SK-N-SH (cell line): ENCODE data around the gene SHTN1. TPM values are rescaled to one million over a fixed set of nuclear protein-coding genes. Genes with fewer than 3 reads are reported as not detected.

Experiments
- CTCF ChIA-PET: fragments of 300-600, 350-600 bp; formaldehyde crosslinking; extraction: SDS; loops from one replicate; lab custom pipeline; 2021; lab: Yijun Ruan, JAX
- POLR2A ChIA-PET: fragments of 350-600 bp; sonication (Branson Sonifier 250); formaldehyde crosslinking; extraction: SDS; loops from one replicate; lab custom pipeline; 2020; ENCODE audit warnings: antibody characterized with exemption, inconsistent platforms; lab: Yijun Ruan, JAX
- DNase-seq: peaks from one replicate; pipeline ENCODE4 v3.0.0; 2012
- H2AFZ ChIP-seq: fragments of 200-600 bp; sonication (generic); 2 replicates; pipeline ENCODE4 v1.8.1; 2016; ENCODE audit warnings: antibody characterized with exemption, mild to moderate bottlenecking, low read depth
- H3F3A ChIP-seq: fragments of 200-600 bp; sonication (generic); replicated peaks from 2 replicates; pipeline ENCODE3; 2016; ENCODE audit warnings: antibody characterized with exemption, mild to moderate bottlenecking; ENCODE audit not compliant: insufficient read depth
- H3K27ac ChIP-seq, 2 experiments: fragments of 200-500 bp in 1 of 2; fragments of 200-600 bp in 1 of 2; sonication (Bioruptor generic) in 1 of 2; sonication (generic), shearing (Covaris generic) in 1 of 2; 2 replicates each; pipeline versions ENCODE4 v1.5.1 to v1.6.1; 2014 to 2016; ENCODE audit warnings: low read depth in 2 of 2, inconsistent platforms in 1 of 2, low read length in 1 of 2, mild to moderate bottlenecking in 1 of 2, mixed read lengths in 1 of 2
- H3K27me3 ChIP-seq: fragments of 200-600 bp; sonication (generic), shearing (Covaris generic); 2 replicates; pipeline ENCODE4 v1.6.1; 2016; ENCODE audit warnings: mixed run types; ENCODE audit not compliant: insufficient read depth
- H3K36me3 ChIP-seq, 2 experiments: fragments of 200-500 bp in 1 of 2; fragments of 200-600 bp in 1 of 2; sonication (Bioruptor generic) in 1 of 2; sonication (generic) in 1 of 2; replicated peaks in 1 of 2; 2 replicates each; pipeline versions ENCODE3 to v1.5.1; 2014 to 2016; ENCODE audit warnings: low read length in 1 of 2, mild to moderate bottlenecking in 1 of 2; ENCODE audit not compliant: insufficient read depth in 2 of 2, control insufficient read depth in 1 of 2
- H3K4me1 ChIP-seq, 2 experiments: fragments of 200-500 bp in 1 of 2; fragments of 200-600 bp in 1 of 2; sonication (Bioruptor generic) in 1 of 2; sonication (generic), shearing (Covaris generic) in 1 of 2; 2 replicates each; pipeline versions ENCODE4 v1.5.1 to v1.6.1; 2014 to 2016; ENCODE audit warnings: low read depth in 1 of 2, low read length in 1 of 2, mixed run types in 1 of 2; ENCODE audit not compliant: insufficient read depth in 2 of 2, control insufficient read depth in 1 of 2
- H3K4me2 ChIP-seq: fragments of 200-600 bp; sonication (generic), shearing (Covaris generic); 2 replicates; pipeline ENCODE4 v1.6.1; 2017; ENCODE audit warnings: mixed run types
- H3K4me3 ChIP-seq, 2 experiments: fragments of 200-500 bp in 1 of 2; fragments of 200-600 bp in 1 of 2; sonication (Bioruptor generic) in 1 of 2; sonication (generic), shearing (Covaris generic) in 1 of 2; 2 replicates each; pipeline versions ENCODE4 v1.5.1 to v1.8.1; 2014 to 2016; ENCODE audit warnings: low read depth in 2 of 2, inconsistent platforms in 1 of 2, low read length in 1 of 2, mild to moderate bottlenecking in 1 of 2, mixed read lengths in 1 of 2, moderate library complexity in 1 of 2
- H3K79me2 ChIP-seq: fragments of 200-600 bp; sonication (generic); 2 replicates; pipeline ENCODE4 v1.8.1; 2017; ENCODE audit warnings: mild to moderate bottlenecking; ENCODE audit not compliant: insufficient read depth
- H3K9ac ChIP-seq: fragments of 200-600 bp; sonication (generic); 2 replicates; pipeline ENCODE4 v1.6.1; 2017; ENCODE audit warnings: mixed run types
- H3K9me2 ChIP-seq: fragments of 200-600 bp; sonication (generic); 2 replicates; pipeline ENCODE4 v1.6.1; 2017; ENCODE audit warnings: mixed run types
- H3K9me3 ChIP-seq: fragments of 200-600 bp; sonication (generic); 2 replicates; pipeline ENCODE4 v1.6.1; 2017; ENCODE audit warnings: mixed run types, mild to moderate bottlenecking, moderate library complexity
- H4K20me1 ChIP-seq: fragments of 200-600 bp; sonication (generic); 2 replicates; pipeline ENCODE4 v1.6.1; 2017; ENCODE audit warnings: mild to moderate bottlenecking, mixed run types; ENCODE audit not compliant: insufficient read depth
- CHD2 ChIP-seq: fragments of 150-350 bp; IDR thresholded peaks from 2 replicates; pipeline ENCODE4 v1.6.1; 2018; ENCODE audit warnings: low read length; ENCODE audit not compliant: partially characterized antibody
- ELF1 ChIP-seq: IDR thresholded peaks from 2 replicates; pipeline ENCODE4 v1.4.0; 2012
- EP300 ChIP-seq, 2 experiments: IDR thresholded peaks; 2 replicates each; pipeline versions ENCODE4 v1.4.0 to v1.6.1; 2012; ENCODE audit warnings: borderline replicate concordance in 1 of 2, low read depth in 1 of 2, low read length in 1 of 2
- JUND ChIP-seq: IDR thresholded peaks from 2 replicates; pipeline ENCODE4 v1.4.0; 2012
- MAX ChIP-seq: IDR thresholded peaks from 2 replicates; pipeline ENCODE4 v1.4.0; 2012; ENCODE audit warnings: low read depth
- NFIC ChIP-seq: IDR thresholded peaks from 2 replicates; pipeline ENCODE4 v1.4.0; 2012; ENCODE audit warnings: borderline replicate concordance
- PBX3 ChIP-seq: IDR thresholded peaks from 2 replicates; pipeline ENCODE4; 2012
- POLR2AphosphoS5 ChIP-seq: IDR thresholded peaks from 2 replicates; pipeline ENCODE4 v1.6.1; 2012; ENCODE audit warnings: low read depth, low read length
- RCOR1 ChIP-seq: fragments of 150-350 bp; IDR thresholded peaks from 2 replicates; pipeline ENCODE4 v1.6.1; 2017; ENCODE audit warnings: antibody characterized with exemption, low read length
- SIN3A ChIP-seq: IDR thresholded peaks from 2 replicates; pipeline ENCODE4 v1.6.1; 2012; ENCODE audit warnings: low read depth, mild to moderate bottlenecking, low read length, moderate library complexity, borderline replicate concordance
- SMC3 ChIP-seq: IDR thresholded peaks from 2 replicates; pipeline ENCODE4 v1.6.1; 2012; ENCODE audit warnings: low read depth, low read length, improper control_type of control experiment
- TAF1 ChIP-seq: IDR thresholded peaks from 2 replicates; pipeline ENCODE4 v1.6.1; 2012; ENCODE audit warnings: low read depth, mild to moderate bottlenecking, low read length, moderate library complexity, borderline replicate concordance
- TCF12 ChIP-seq: IDR thresholded peaks from 2 replicates; pipeline ENCODE4 v1.4.0; 2012
- TEAD4 ChIP-seq: IDR thresholded peaks from 2 replicates; pipeline ENCODE4 v1.4.0; 2012; ENCODE audit warnings: mild to moderate bottlenecking, borderline replicate concordance; ENCODE audit not compliant: insufficient read depth
- USF2 ChIP-seq: fragments of 150-350 bp; IDR thresholded peaks from 2 replicates; pipeline ENCODE4 v1.6.1; 2017; ENCODE audit warnings: antibody characterized with exemption, low read length, low read depth, borderline replicate concordance
- WGBS: methylation state at CpG from one replicate; pipeline ENCODE4 v1.1.6; 2017; ENCODE audit warnings: low lambda C conversion rate; 5-methylcytosine and 5-hydroxymethylcytosine counted together
- polyA plus RNA-seq, 3 experiments: library from polyadenylated mRNA; depleted of rRNA; stranded (reverse); fragments of >200 nt; gene quantifications; 2 replicates each; pipeline ENCODE4 v1.2.3, GENCODE V29; 2012

The SHTN1 gene
- polyA plus RNA-seq, 1 of the 3 experiments (the other 2 are of a cell fraction), result 5.2 TPM

- no peaks in the 10 kb centered on the region for H3F3A ChIP-seq
- H2AFZ ChIP-seq, result no peak overlapping the region
Measured at GRCh38 chr10:116995648-116996047, 9.3 kb downstream of the SHTN1 start.

GRCh38 chr10:116994113-116994890, 10.7 kb downstream of the SHTN1 start:
- H2AFZ ChIP-seq, result no peak overlapping the region
- H3K79me2 ChIP-seq, result peaks cover 8% of the 10 kb centered on the region
- no peak overlapping the region for H3K9ac ChIP-seq
- H3K27me3 ChIP-seq, result no peaks in the 10 kb centered on the region
- no peaks in the 10 kb centered on the region for H3K36me3 ChIP-seq
- no peak overlapping the region for H3K27ac ChIP-seq
- ChIA-PET CTCF (no interaction called here), POLR2A (no interaction called here)
- H3K9me3 ChIP-seq, result no peaks in the 10 kb centered on the region
- H3F3A ChIP-seq, result no peaks in the 10 kb centered on the region
- 93% methylated on average over 1 of the region's 1 CpG for WGBS
- no peaks in the 10 kb centered on the region; a peak in 1 of 4 replicates for H3K4me1 ChIP-seq
- H3K4me3 ChIP-seq, result no peak overlapping the region
- no peak overlapping the region for H3K4me2 ChIP-seq
- no peaks in the 10 kb centered on the region for H3K9me2 ChIP-seq
- H4K20me1 ChIP-seq, result peaks cover 5% of the 10 kb centered on the region; the same call in 1 of the 2 replicates
- no peak for DNase-seq
- TF ChIP-seq USF2 (no peak), SIN3A (no peak), MAX (no peak), POLR2AphosphoS5 (no peak), TEAD4 (no peak), PBX3 (no peak), ELF1 (no peak), RCOR1 (no peak), TCF12 (no peak), EP300 (IDR thresholded peaks at IDR 0.05; ENCODE audit: borderline replicate concordance in 1 of 2, low read depth in 1 of 2, low read length in 1 of 2) (no peak), SMC3 (no peak)

More at GRCh38 chr10:116995648-116996047, 9.3 kb downstream of the SHTN1 start:
- no peaks in the 10 kb centered on the region for H3K9me2 ChIP-seq
- POLR2A ChIA-PET, result no interaction called here
- no peaks in the 10 kb centered on the region for H3K27me3 ChIP-seq
- H3K9me3 ChIP-seq, result no peaks in the 10 kb centered on the region
- no peaks in the 10 kb centered on the region; a peak in 1 of 4 replicates for H3K4me1 ChIP-seq
- DNase-seq, result no peak
- H3K4me3 ChIP-seq, result no peak overlapping the region
- peaks cover 7% of the 10 kb centered on the region; the same call in 1 of the 2 replicates for H4K20me1 ChIP-seq
- TF ChIP-seq SMC3 (no peak), TAF1 (no peak), TCF12 (no peak), NFIC (no peak), CHD2 (no peak), JUND (no peak)
- TF ChIP-seq, all 33 proteins: peak for 0
- Histone ChIP-seq H3K27ac (no peak overlapping the region), H3K36me3 (no peaks in the 10 kb centered on the region), H3K79me2 (peaks cover 10% of the 10 kb centered on the region), H3K9ac (no peak overlapping the region), H3K4me2 (no peak overlapping the region)
- 97% methylated on average over 3 of the region's 3 CpGs for WGBS
- CTCF ChIA-PET, result no interaction called here
